Thyroid gland (tissue), 4 donors: ENCODE results near the gene PTPRZ1.

ENCODE experiments used
- CTCF ChIP-seq, 6 experiments: fragments of 200-600 bp in 3 of 6; fragments of 450-650 bp in 3 of 6; sonication (generic) in 3 of 6; IDR thresholded peaks; one replicate each; pipeline ENCODE4 v1.5.1; 2016 to 2019; ENCODE audit warnings: antibody characterized with exemption in 6 of 6, mild to moderate bottlenecking in 2 of 6, inconsistent platforms in 1 of 6, moderate library complexity in 1 of 6
- POLR2A ChIP-seq, 2 donors: fragments of 450-650 bp; IDR thresholded peaks; one replicate each; pipeline ENCODE4 v1.6.1; 2017; ENCODE audit warnings: antibody characterized with exemption in 2 of 2, mild to moderate bottlenecking in 2 of 2, moderate library complexity in 1 of 2

- TF ChIP-seq CTCF (IDR thresholded peaks at IDR 0.05) (no peak), POLR2A (IDR thresholded peaks at IDR 0.05) (no peak)
These were observed 3.9 kb downstream of the PTPRZ1 start for GRCh38 chr7:121876656-121877500.
